H1 (cell line): ENCODE results near the gene CSKMT. TPM values are rescaled to one million over a fixed set of nuclear protein-coding genes. Genes with fewer than 3 reads are reported as not detected.

Experiments
- CTCF ChIA-PET: fragments of 300-600 bp; sonication (Branson Sonifier 250); formaldehyde crosslinking; loops from one replicate; lab custom pipeline; 2021; ENCODE audit not compliant: partially characterized antibody; lab: Charles Lee
- POLR2A ChIA-PET: fragments of 300-600 bp; sonication (Branson Sonifier 250); formaldehyde crosslinking; loops from one replicate; lab custom pipeline; 2021; ENCODE audit warnings: inconsistent platforms; ENCODE audit not compliant: partially characterized antibody; lab: Charles Lee
- DNase-seq, 2 experiments: peaks; one replicate each; pipeline versions ENCODE4 v3.0.0 to v3.0.0-alpha.2; 2010 to 2022; ENCODE audit warnings: low spot score in 2 of 2, low read depth in 1 of 2, mixed read lengths in 1 of 2
- FAIRE-seq: peaks from 2 replicates; lab custom pipeline; 2011; peaks lifted over from hg19 to GRCh38; lab: Jason Lieb, UNC
- H2AFZ ChIP-seq: 2 replicates; pipeline ENCODE4 v1.8.1; 2012; ENCODE audit warnings: low read length, inconsistent platforms
- H2AK5ac ChIP-seq: 2 replicates; pipeline ENCODE4 v1.6.1; 2013; ENCODE audit warnings: low read depth, low read length
- H2BK120ac ChIP-seq: replicated peaks from 2 replicates; pipeline ENCODE3; 2013; ENCODE audit warnings: low read depth, low read length, inconsistent platforms
- H2BK12ac ChIP-seq: 2 replicates; pipeline ENCODE4 v1.6.1; 2013; ENCODE audit warnings: low read depth, low read length
- H2BK15ac ChIP-seq: 2 replicates; pipeline ENCODE4 v1.6.1; 2013; ENCODE audit warnings: low read length
- H2BK20ac ChIP-seq: 2 replicates; pipeline ENCODE4 v1.6.1; 2013; ENCODE audit warnings: low read length
- H2BK5ac ChIP-seq: 2 replicates; pipeline ENCODE4 v1.6.1; 2013; ENCODE audit warnings: low read depth, low read length
- H3K14ac ChIP-seq: 2 replicates; pipeline ENCODE4 v1.6.1; 2013; ENCODE audit warnings: inconsistent platforms; ENCODE audit not compliant: insufficient read length
- H3K18ac ChIP-seq: 2 replicates; pipeline ENCODE4 v1.6.1; 2013; ENCODE audit warnings: low read length; ENCODE audit errors: extremely low read depth
- H3K23ac ChIP-seq: 2 replicates; pipeline ENCODE4 v1.6.1; 2013; ENCODE audit warnings: inconsistent platforms; ENCODE audit not compliant: insufficient read length
- H3K23me2 ChIP-seq: 2 replicates; pipeline ENCODE4 v1.6.1; 2013; ENCODE audit warnings: low read depth, low read length
- H3K27ac ChIP-seq: 2 replicates; pipeline ENCODE4 v1.6.1; 2011; ENCODE audit warnings: low read depth, low read length, inconsistent platforms
- H3K27me3 ChIP-seq, 4 experiments: replicated peaks in 1 of 4; 1 replicate in 1 of 4; 2 replicates in 3 of 4; pipeline versions ENCODE4 v1.6.1 to v1.8.1; 2011 to 2013; ENCODE audit warnings: low read length in 3 of 4, mild to moderate bottlenecking in 3 of 4, inconsistent platforms in 2 of 4, mixed read lengths in 2 of 4, moderate library complexity in 1 of 4; ENCODE audit not compliant: control insufficient read depth in 3 of 4, insufficient read depth in 3 of 4; ENCODE audit errors: extremely low read depth in 1 of 4
- H3K36me3 ChIP-seq, 4 experiments: 2 replicates each; pipeline versions ENCODE4 v1.6.1 to v1.8.1; 2011 to 2013; ENCODE audit warnings: mild to moderate bottlenecking in 4 of 4, low read length in 3 of 4, moderate library complexity in 2 of 4, control low read depth in 1 of 4, inconsistent platforms in 1 of 4; ENCODE audit not compliant: insufficient read depth in 4 of 4, control insufficient read depth in 2 of 4
- H3K4ac ChIP-seq: replicated peaks from 2 replicates; pipeline ENCODE3; 2013; ENCODE audit warnings: low read length, low read depth, mixed read lengths, inconsistent platforms; ENCODE audit not compliant: insufficient read length
- H3K4me1 ChIP-seq, 4 experiments: replicated peaks in 1 of 4; 1 replicate in 1 of 4; 2 replicates in 3 of 4; pipeline versions ENCODE4 v1.6.1 to v1.8.1; 2011 to 2013; ENCODE audit warnings: low read length in 3 of 4, inconsistent platforms in 2 of 4, mixed read lengths in 1 of 4; ENCODE audit not compliant: insufficient read depth in 4 of 4, control insufficient read depth in 3 of 4
- H3K4me2 ChIP-seq, 2 experiments: 2 replicates each; pipeline versions ENCODE4 v1.6.1 to v1.8.1; 2011 to 2013; ENCODE audit warnings: low read depth in 2 of 2, low read length in 2 of 2, control low read depth in 1 of 2, inconsistent platforms in 1 of 2, mild to moderate bottlenecking in 1 of 2; ENCODE audit not compliant: insufficient read depth in 1 of 2
- H3K4me3 ChIP-seq, 4 experiments: fragments of 200-600, 300-600 bp in 1 of 4; sonication (generic), shearing (Covaris generic), sonication (Bioruptor Twin) in 1 of 4; 2 replicates each; pipeline versions ENCODE4 v1.5.1 to v1.8.1; 2011 to 2016; ENCODE audit warnings: low read length in 4 of 4, low read depth in 3 of 4, control low read depth in 2 of 4, inconsistent platforms in 2 of 4, mild to moderate bottlenecking in 2 of 4, mixed read lengths in 1 of 4, moderate library complexity in 1 of 4; ENCODE audit not compliant: insufficient read depth in 2 of 4; ENCODE audit errors: extremely low read depth in 1 of 4
- H3K56ac ChIP-seq: replicated peaks from 2 replicates; pipeline ENCODE3; 2013; ENCODE audit warnings: low read depth, mild to moderate bottlenecking, mixed read lengths, low read length, inconsistent platforms; ENCODE audit not compliant: insufficient read length
- H3K79me1 ChIP-seq: 2 replicates; pipeline ENCODE4 v1.6.1; 2013; ENCODE audit warnings: low read depth, low read length, control low read depth
- H3K79me2 ChIP-seq, 2 experiments: 2 replicates each; pipeline versions ENCODE4 v1.6.1 to v1.8.1; 2012 to 2013; ENCODE audit warnings: low read length in 2 of 2, mild to moderate bottlenecking in 2 of 2, inconsistent platforms in 1 of 2; ENCODE audit not compliant: insufficient read depth in 2 of 2, control insufficient read depth in 1 of 2
- H3K9ac ChIP-seq, 4 experiments: replicated peaks in 1 of 4; 1 replicate in 1 of 4; 2 replicates in 3 of 4; pipeline versions ENCODE4 v1.6.1 to v1.8.1; 2011 to 2013; ENCODE audit warnings: low read depth in 3 of 4, low read length in 3 of 4, control low read depth in 2 of 4, mild to moderate bottlenecking in 2 of 4, moderate library complexity in 2 of 4, inconsistent platforms in 1 of 4; ENCODE audit errors: extremely low read depth in 1 of 4
- H3K9me3 ChIP-seq, 2 experiments: 2 replicates each; pipeline versions ENCODE4 v1.6.1 to v1.8.1; 2012 to 2013; ENCODE audit warnings: mild to moderate bottlenecking in 2 of 2, moderate library complexity in 2 of 2, control low read depth in 1 of 2, inconsistent platforms in 1 of 2, low read depth in 1 of 2, low read length in 1 of 2, mixed read lengths in 1 of 2; ENCODE audit not compliant: insufficient read depth in 2 of 2
- H4K20me1 ChIP-seq, 2 experiments: replicated peaks in 1 of 2; 2 replicates each; pipeline versions ENCODE3 to v1.8.1; 2011 to 2013; ENCODE audit warnings: inconsistent platforms in 2 of 2, low read length in 2 of 2, mild to moderate bottlenecking in 1 of 2; ENCODE audit not compliant: insufficient read depth in 2 of 2, control insufficient read depth in 1 of 2
- H4K5ac ChIP-seq: 2 replicates; pipeline ENCODE4 v1.6.1; 2013; ENCODE audit warnings: low read length, low read depth, mixed read lengths, inconsistent platforms; ENCODE audit not compliant: insufficient read length
- H4K8ac ChIP-seq: 2 replicates; pipeline ENCODE4 v1.8.0; 2013; ENCODE audit warnings: mild to moderate bottlenecking, moderate library complexity, low read length, inconsistent platforms; ENCODE audit not compliant: insufficient read depth; ENCODE audit errors: extremely low read depth
- H4K91ac ChIP-seq: replicated peaks from 2 replicates; pipeline ENCODE3; 2013; ENCODE audit warnings: low read length, mixed read lengths, inconsistent platforms; ENCODE audit not compliant: insufficient read length
- CBX5 ChIP-seq: fragments of 300-800, 300-1000 bp; sonication (generic); IDR thresholded peaks from 2 replicates; pipeline ENCODE4 v1.7.1; 2016; ENCODE audit warnings: antibody characterized with exemption, low read length, low read depth
- POLR2AphosphoS5 ChIP-seq: IDR thresholded peaks from 2 replicates; pipeline ENCODE4 v1.6.1; 2011; ENCODE audit warnings: low read depth, low read length
- POU5F1 ChIP-seq: IDR thresholded peaks from 2 replicates; pipeline ENCODE4 v1.6.1; 2011; ENCODE audit warnings: low read depth, mild to moderate bottlenecking, low read length, moderate library complexity
- RFX5 ChIP-seq: IDR thresholded peaks from 2 replicates; pipeline ENCODE4 v1.6.1; 2011; ENCODE audit warnings: low read depth, low read length, improper control_type of control experiment, borderline replicate concordance
- RNF2 ChIP-seq: fragments of 200-900, 300-1000 bp; sonication (generic); IDR thresholded peaks from 2 replicates; pipeline ENCODE4 v1.7.1; 2016; ENCODE audit warnings: borderline replicate concordance, low read depth, mild to moderate bottlenecking, antibody characterized with exemption, low read length; ENCODE audit not compliant: poor library complexity, severe bottlenecking; ENCODE audit errors: missing control alignments
- SP1 ChIP-seq: IDR thresholded peaks from 2 replicates; pipeline ENCODE4 v1.6.1; 2011; ENCODE audit warnings: low read depth, low read length
- TAF1 ChIP-seq: IDR thresholded peaks from 2 replicates; pipeline ENCODE4 v1.6.1; 2011; ENCODE audit warnings: mild to moderate bottlenecking, low read depth, low read length
- TBP ChIP-seq: IDR thresholded peaks from 2 replicates; pipeline ENCODE4 v1.6.1; 2011; ENCODE audit warnings: low read depth, low read length, improper control_type of control experiment
- WGBS, 2 experiments: shearing (Covaris generic) in 1 of 2; methylation state at CpG; one replicate each; pipeline versions ENCODE4 v1.1.6 to v1.1.7; 2013 to 2015; ENCODE audit warnings: low lambda C conversion rate in 2 of 2, mixed read lengths in 2 of 2, inconsistent platforms in 1 of 2, low coverage in 1 of 2, missing lambda C conversion rate in 1 of 2; ENCODE audit not compliant: insufficient replicate concordance in 2 of 2, insufficient coverage in 1 of 2, insufficient read length in 1 of 2; ENCODE audit errors: extremely low coverage in 1 of 2, missing lambda C conversion rate in 1 of 2; 5-methylcytosine and 5-hydroxymethylcytosine counted together
- polyA plus RNA-seq, 7 experiments: library from polyadenylated mRNA; depleted of rRNA in 3 of 7; stranded (reverse) in 5 of 7; unstranded in 2 of 7; fragments of >200 nt in 5 of 7; fragments of 200-250 nt in 2 of 7; gene quantifications; 1 replicate in 5 of 7; 2 replicates in 1 of 7; 4 replicates in 1 of 7; pipeline versions ENCODE4 v1.2.1 to v1.2.3, GENCODE V29; 2011 to 2013; ENCODE audit warnings: missing spikeins in 2 of 7, mixed read lengths in 2 of 7
- total RNA-seq: library from RNA; stranded (reverse); fragmentation: NEBNext Ultra II Directional; extraction: Animal tissue kit (Norgen Biotek cat#: 25700); gene quantifications from 2 replicates; pipeline ENCODE4 v1.2.1, GENCODE V29; 2021
- TF ChIP-seq, protein P1 (sequence below): IDR thresholded peaks from 2 replicates; pipeline ENCODE4 v1.6.1; 2012; ENCODE audit warnings: inconsistent platforms

CSKMT gene
- total and polyA plus RNA-seq, 2 of the 8 experiments (the other 6 are each of a cell fraction or from before 2014, with no cell fraction given): 12.0 to 66.1 TPM

DNA sequence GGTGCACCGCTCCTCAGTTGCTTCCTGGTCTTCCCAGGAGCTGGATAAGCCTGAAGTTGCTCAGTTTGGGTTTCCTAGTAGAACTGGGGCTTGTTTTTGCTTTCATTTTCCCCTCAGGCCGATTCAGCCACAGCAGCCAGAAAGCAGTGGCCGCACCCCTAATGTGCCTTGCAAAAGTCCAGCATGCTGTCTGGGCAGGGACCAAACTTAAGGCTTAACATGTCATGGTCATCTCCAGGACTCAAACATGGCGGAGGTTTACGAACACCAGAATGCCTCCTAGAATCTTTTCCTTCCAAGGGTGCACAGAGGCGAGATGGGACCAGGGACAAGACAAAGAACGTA, 44.9 kb downstream of the CSKMT start:
- DNase-seq (no peak), FAIRE-seq (no peak)
- peaks cover 7 to 43% (median 21%) of the 10 kb centered on the region in 4 experiments for H3K4me1 ChIP-seq
- H3K4ac ChIP-seq: peak overlapping the region; percentile 55
- 63% methylated on average over 7 of the region's 7 CpGs; no CpG with 5 or more reads in 1 of the 2 experiments for WGBS, 2 experiments
- H3K23me2 ChIP-seq: peaks cover 22% of the 10 kb centered on the region
- peak overlapping the region; percentile 96 for H2BK5ac ChIP-seq
- TF ChIP-seq TAF1: peak; percentile 71
- no peak for TF ChIP-seq CBX5
- TF ChIP-seq POU5F1: no peak
- no peak for TF ChIP-seq RNF2
- peak; percentile 16; the same call in 1 of the 2 replicates for TF ChIP-seq POLR2AphosphoS5
- no peak for TF ChIP-seq RFX5
- TF ChIP-seq SP1: no peak
- TF ChIP-seq TBP: peak; percentile 6; the same call in 1 of the 2 replicates
- TF ChIP-seq, protein P1, sequence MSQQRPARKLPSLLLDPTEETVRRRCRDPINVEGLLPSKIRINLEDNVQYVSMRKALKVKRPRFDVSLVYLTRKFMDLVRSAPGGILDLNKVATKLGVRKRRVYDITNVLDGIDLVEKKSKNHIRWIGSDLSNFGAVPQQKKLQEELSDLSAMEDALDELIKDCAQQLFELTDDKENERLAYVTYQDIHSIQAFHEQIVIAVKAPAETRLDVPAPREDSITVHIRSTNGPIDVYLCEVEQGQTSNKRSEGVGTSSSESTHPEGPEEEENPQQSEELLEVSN: no peak; the same call in 1 of the 2 replicates
- H3K18ac ChIP-seq: peak overlapping the region; percentile 60
- H4K91ac ChIP-seq: peak overlapping the region; percentile 96
- H2BK15ac ChIP-seq: no peak overlapping the region; the same call in 1 of the 2 replicates
- peak overlapping the region; percentile 45; the same call in 1 of the 2 replicates for H2AFZ ChIP-seq
- no peaks in the 10 kb centered on the region; the same call in 1 of the 2 replicates for H3K79me1 ChIP-seq
- ChIA-PET CTCF (interaction anchor here (0.9 to 1.1 kb wide), 2 partner anchors 14 to 23 kb away, joined by 3 read pairs; no protein-coding TSS in a partner anchor), POLR2A (interaction anchor here (0.7 to 61.4 kb wide), 24 partner anchors 9 to 171 kb away, joined by 3 to 2041 read pairs (median 10); partner anchors contain the start of genes B3GAT3, C11orf98, CSKMT and GANAB)
- H4K8ac ChIP-seq: peak overlapping the region; percentile 100; the same call in 1 of the 2 replicates
- no peaks in the 10 kb centered on the region for H3K9me3 ChIP-seq
- H3K4me2 ChIP-seq: peak overlapping the region; percentile 99
- H3K4me3 ChIP-seq: peak overlapping the region; percentile 60 to 86 (median 75); a peak in 7 of 8 replicates
- peaks cover 0 to 13% of the 10 kb centered on the region in 2 experiments; a peak in 1 of 4 replicates for H3K79me2 ChIP-seq
- no peak overlapping the region for H3K23ac ChIP-seq
- peaks cover 17 to 44% (median 24%) of the 10 kb centered on the region in 4 experiments for H3K36me3 ChIP-seq
- no peak overlapping the region for H3K14ac ChIP-seq
- H2BK12ac ChIP-seq: peak overlapping the region; percentile 72; the same call in 1 of the 2 replicates
- no peak overlapping the region for H2BK20ac ChIP-seq
- H2BK120ac ChIP-seq: peak overlapping the region; percentile 44
- H2AK5ac ChIP-seq: peak overlapping the region; percentile 14; the same call in 1 of the 2 replicates
- H4K5ac ChIP-seq: peak overlapping the region; percentile 92
- H3K9ac ChIP-seq: peak overlapping the region in 3 of 4 experiments; percentile 88 to 92 (median 91); a peak in 6 of 7 replicates
- peak overlapping the region; percentile 95 for H3K27ac ChIP-seq
- no peaks in the 10 kb centered on the region; a peak in 1 of 7 replicates for H3K27me3 ChIP-seq
- peaks cover 0 to 2% of the 10 kb centered on the region in 2 experiments for H4K20me1 ChIP-seq
- peak overlapping the region; percentile 87 for H3K56ac ChIP-seq
